ENCODE results near the gene ZNF787. TPM values are rescaled to one million over a fixed set of nuclear protein-coding genes. Genes with fewer than 3 reads are reported as not detected.
A peak's percentile ranks its signal among the peaks of the same experiment; 100 is the strongest.

The ZNF787 gene
- total RNA-seq, 1 experiment from 2014 or later: 68.6 TPM

GRCh38 chr19:56069642-56070041 lies 51.5 kb downstream of the ZNF787 start:
- BruUV-seq (replicated peaks): no TSS peak
- no peak for TF ChIP-seq CTCF (IDR thresholded peaks at IDR 0.05; ENCODE audit: unreplicated experiment)
- no peaks in the 10 kb centered on the region for H3K27me3 Mint-ChIP-seq (ENCODE audit: insufficient read depth, unreplicated experiment)
- intact Hi-C loops (cut with micrococcal nuclease): no loop called here
- H3K4me3 Mint-ChIP-seq (ENCODE audit: unreplicated experiment): no peak overlapping the region
- peaks cover 4% of the 10 kb centered on the region for H3K36me3 Mint-ChIP-seq (ENCODE audit: insufficient read depth, unreplicated experiment)
- H3K27ac Mint-ChIP-seq (ENCODE audit: low read depth, unreplicated experiment): no peak overlapping the region
- ChIA-PET POLR2A (no interaction called here), CTCF (interaction anchor here (0.6 to 2.3 kb wide), 5 partner anchors 36 to 609 kb away, joined by 3 to 18 read pairs (median 6); no protein-coding TSS in a partner anchor)
- DNase-seq (ENCODE audit: unreplicated experiment): no peak
- no peaks in the 10 kb centered on the region for H3K9me3 Mint-ChIP-seq (ENCODE audit: unreplicated experiment)
- peaks cover 8% of the 10 kb centered on the region for H3K4me1 Mint-ChIP-seq (ENCODE audit: insufficient read depth, unreplicated experiment)

GRCh38 chr19:56066152-56067023 lies 54.7 kb downstream of the ZNF787 start:
- peak; percentile 59 for DNase-seq (ENCODE audit: unreplicated experiment)
- no TSS peak for BruUV-seq (replicated peaks)
- no peak overlapping the region for H3K27ac Mint-ChIP-seq (ENCODE audit: low read depth, unreplicated experiment)
- H3K27me3 Mint-ChIP-seq (ENCODE audit: insufficient read depth, unreplicated experiment): no peaks in the 10 kb centered on the region
- peaks cover 4% of the 10 kb centered on the region for H3K36me3 Mint-ChIP-seq (ENCODE audit: insufficient read depth, unreplicated experiment)
- POLR2A ChIA-PET: interaction anchor here (0.8 to 1.0 kb wide), 2 partner anchors 9 to 19 kb away, joined by 3 to 5 read pairs; no protein-coding TSS in a partner anchor
- no peaks in the 10 kb centered on the region for H3K9me3 Mint-ChIP-seq (ENCODE audit: unreplicated experiment)
- H3K4me1 Mint-ChIP-seq (ENCODE audit: insufficient read depth, unreplicated experiment): peaks cover 8% of the 10 kb centered on the region
- peak; percentile 94 for TF ChIP-seq CTCF (IDR thresholded peaks at IDR 0.05; ENCODE audit: unreplicated experiment)
- CTCF ChIA-PET: interaction anchor here (0.6 to 6.4 kb wide), 44 partner anchors 10 to 1518 kb away, joined by 3 to 68 read pairs (median 4); no protein-coding TSS in a partner anchor
- H3K4me3 Mint-ChIP-seq (ENCODE audit: unreplicated experiment): no peak overlapping the region
- intact Hi-C loops (cut with micrococcal nuclease): loop anchor here (1.0 kb wide), 1 partner anchor 267 kb away; no protein-coding TSS in a partner anchor

- Mint-ChIP-seq H3K4me1 (ENCODE audit: insufficient read depth, unreplicated experiment) (no peaks in the 10 kb centered on the region), H3K27ac (ENCODE audit: low read depth, unreplicated experiment) (no peak overlapping the region), H3K4me3 (ENCODE audit: unreplicated experiment) (no peak overlapping the region), H3K9me3 (ENCODE audit: unreplicated experiment) (peaks cover 15% of the 10 kb centered on the region), H3K27me3 (ENCODE audit: insufficient read depth, unreplicated experiment) (no peaks in the 10 kb centered on the region), H3K36me3 (ENCODE audit: insufficient read depth, unreplicated experiment) (no peaks in the 10 kb centered on the region)
- no peak for TF ChIP-seq CTCF (IDR thresholded peaks at IDR 0.05; ENCODE audit: unreplicated experiment)
- no TSS peak for BruUV-seq (replicated peaks)
- intact Hi-C loops (cut with micrococcal nuclease): no loop called here
- ChIA-PET CTCF (interaction anchor here (0.6 to 2.1 kb wide), 3 partner anchors 13 to 318 kb away, joined by 3 to 9 read pairs (median 4); no protein-coding TSS in a partner anchor), POLR2A (no interaction called here)
- no peak for DNase-seq (ENCODE audit: unreplicated experiment)
These were observed 67.5 kb downstream of the ZNF787 start for GRCh38 chr19:56053596-56053995.

Other genes starting within 250 kb of the ZNF787 start
- not detected in 2 replicates for gene NLRP13, start 189.0 kb downstream of the ZNF787 start, total RNA-seq (2022)
- not detected in 2 replicates for gene NLRP8, start 173.5 kb downstream of the ZNF787 start, total RNA-seq (2022)
- not detected in 2 replicates for gene NLRP5, start 134.5 kb downstream of the ZNF787 start, total RNA-seq (2022)
- gene ZNF444, start 20.0 kb upstream of the ZNF787 start, total RNA-seq (2022): 26.6 and 28.1 TPM in 2 replicates
- gene GALP, start 54.7 kb upstream of the ZNF787 start, total RNA-seq (2022): not detected in 2 replicates
- not detected in 2 replicates for gene ZSCAN5B, start 76.5 kb upstream of the ZNF787 start, total RNA-seq (2022)
- gene ZSCAN5C, start 81.0 kb upstream of the ZNF787 start, total RNA-seq (2022): not detected in 2 replicates
- not detected in 2 replicates for gene EDDM13, start 151.5 kb upstream of the ZNF787 start, total RNA-seq (2022)
- 6.2 and 8.1 TPM in 2 replicates for gene ZSCAN5A, start 193.5 kb upstream of the ZNF787 start, total RNA-seq (2022)

All from MCF 10A (cell line).